Parathyroid adenoma (tissue), 2 donors: ENCODE measurements around the gene SPEG.
A peak's percentile ranks its signal among the peaks of the same experiment; 100 is the strongest.

Source experiments
- H2AFZ ChIP-seq: fragments of 300-600 bp; sonication (generic); one replicate; pipeline ENCODE4 v1.7.0; 2017; ENCODE audit warnings: antibody characterized with exemption, mild to moderate bottlenecking
- H3K27ac ChIP-seq: fragments of 300-600 bp; sonication (generic); one replicate; pipeline ENCODE4 v1.7.0; 2017
- H3K27me3 ChIP-seq: fragments of 300-600 bp; sonication (generic); one replicate; pipeline ENCODE4 v1.7.0; 2017; ENCODE audit warnings: low read length; ENCODE audit not compliant: control insufficient read depth, insufficient read depth
- H3K36me3 ChIP-seq: fragments of 300-600 bp; sonication (generic); one replicate; pipeline ENCODE4 v1.7.0; 2017; ENCODE audit warnings: low read length; ENCODE audit not compliant: control insufficient read depth, insufficient read depth
- H3K4me1 ChIP-seq: fragments of 300-600 bp; sonication (generic); one replicate; pipeline ENCODE4 v1.7.0; 2017; ENCODE audit warnings: control low read depth
- H3K4me2 ChIP-seq: fragments of 300-600 bp; sonication (generic); one replicate; pipeline ENCODE4 v1.7.0; 2017; ENCODE audit warnings: low read length
- H3K4me3 ChIP-seq: fragments of 300-600 bp; sonication (generic); one replicate; pipeline ENCODE4 v1.7.0; 2017; ENCODE audit warnings: low read depth, low read length
- H3K79me2 ChIP-seq: fragments of 300-600 bp; sonication (generic); one replicate; pipeline ENCODE4 v1.7.0; 2017; ENCODE audit warnings: control low read depth
- H3K9ac ChIP-seq: fragments of 300-600 bp; sonication (generic); one replicate; pipeline ENCODE4 v1.7.0; 2017; ENCODE audit warnings: mild to moderate bottlenecking
- H3K9me3 ChIP-seq: fragments of 300-600 bp; sonication (generic); one replicate; pipeline ENCODE4 v1.7.0; 2017; ENCODE audit warnings: low read length; ENCODE audit not compliant: control insufficient read depth
- CTCF ChIP-seq: fragments of 300-600 bp; sonication (generic); IDR thresholded peaks from one replicate; pipeline ENCODE4 v1.7.0; 2017; ENCODE audit warnings: antibody characterized with exemption, mild to moderate bottlenecking
- donor health status: primary hyperparathyroidism.

Gene SPEG

DNA sequence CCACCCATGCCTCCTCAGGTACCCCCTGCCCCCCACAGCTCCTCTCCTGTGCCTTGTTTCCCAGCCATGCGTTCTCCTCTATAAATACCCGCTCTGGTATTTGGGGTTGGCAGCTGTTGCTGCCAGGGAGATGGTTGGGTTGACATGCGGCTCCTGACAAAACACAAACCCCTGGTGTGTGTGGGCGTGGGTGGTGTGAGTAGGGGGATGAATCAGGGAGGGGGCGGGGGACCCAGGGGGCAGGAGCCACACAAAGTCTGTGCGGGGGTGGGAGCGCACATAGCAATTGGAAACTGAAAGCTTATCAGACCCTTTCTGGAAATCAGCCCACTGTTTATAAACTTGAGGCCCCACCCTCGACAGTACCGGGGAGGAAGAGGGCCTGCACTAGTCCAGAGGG is 17.3 kb upstream of the SPEG start:
- no peak overlapping the region for H3K9ac ChIP-seq

GRCh38 chr2:219418155-219419011 is 16.3 kb upstream of the SPEG start, which contains the start of gene DES:
DES (plus strand) TSS chr2:219418377; CDS start chr2:219418463, 86 bp downstream.
- H3K79me2 ChIP-seq, result no peaks in the 10 kb centered on the region
- H3K4me3 ChIP-seq, result no peak within 1 kb of the TSS
- no peak within 1 kb of the TSS for H3K27ac ChIP-seq
- peak within 1 kb of the TSS; percentile 4 for H2AFZ ChIP-seq
- H3K9ac ChIP-seq, result no peak within 1 kb of the TSS
- TF ChIP-seq CTCF, result no peak
- no peaks in the 10 kb centered on the region for H3K36me3 ChIP-seq
- H3K27me3 ChIP-seq, result no peaks in the 10 kb centered on the region
- no peaks in the 10 kb centered on the region for H3K4me1 ChIP-seq
- no peaks in the 10 kb centered on the region for H3K9me3 ChIP-seq
- H3K4me2 ChIP-seq, result no peak within 1 kb of the TSS

More for the DNA sequence above, 17.3 kb upstream of the SPEG start:
- H3K36me3 ChIP-seq, result no peaks in the 10 kb centered on the region
- no peak overlapping the region for H3K27ac ChIP-seq
- H3K4me2 ChIP-seq, result no peak overlapping the region
- no peaks in the 10 kb centered on the region for H3K79me2 ChIP-seq
- TF ChIP-seq CTCF, result no peak
- no peaks in the 10 kb centered on the region for H3K27me3 ChIP-seq
- no peak overlapping the region for H3K4me3 ChIP-seq
- no peaks in the 10 kb centered on the region for H3K9me3 ChIP-seq
- H2AFZ ChIP-seq, result no peak overlapping the region
- H3K4me1 ChIP-seq, result no peaks in the 10 kb centered on the region

GRCh38 chr2:219419012-219419324 is 15.7 kb upstream of the SPEG start:
- H3K79me2 ChIP-seq, result no peaks in the 10 kb centered on the region
- H3K4me3 ChIP-seq, result no peak overlapping the region
- peak overlapping the region; percentile 4 for H2AFZ ChIP-seq
- no peak overlapping the region for H3K27ac ChIP-seq
- no peak for TF ChIP-seq CTCF
- H3K9ac ChIP-seq, result no peak overlapping the region
- no peaks in the 10 kb centered on the region for H3K4me1 ChIP-seq
- no peaks in the 10 kb centered on the region for H3K9me3 ChIP-seq
- H3K4me2 ChIP-seq, result no peak overlapping the region
- no peaks in the 10 kb centered on the region for H3K36me3 ChIP-seq
- no peaks in the 10 kb centered on the region for H3K27me3 ChIP-seq

DNA sequence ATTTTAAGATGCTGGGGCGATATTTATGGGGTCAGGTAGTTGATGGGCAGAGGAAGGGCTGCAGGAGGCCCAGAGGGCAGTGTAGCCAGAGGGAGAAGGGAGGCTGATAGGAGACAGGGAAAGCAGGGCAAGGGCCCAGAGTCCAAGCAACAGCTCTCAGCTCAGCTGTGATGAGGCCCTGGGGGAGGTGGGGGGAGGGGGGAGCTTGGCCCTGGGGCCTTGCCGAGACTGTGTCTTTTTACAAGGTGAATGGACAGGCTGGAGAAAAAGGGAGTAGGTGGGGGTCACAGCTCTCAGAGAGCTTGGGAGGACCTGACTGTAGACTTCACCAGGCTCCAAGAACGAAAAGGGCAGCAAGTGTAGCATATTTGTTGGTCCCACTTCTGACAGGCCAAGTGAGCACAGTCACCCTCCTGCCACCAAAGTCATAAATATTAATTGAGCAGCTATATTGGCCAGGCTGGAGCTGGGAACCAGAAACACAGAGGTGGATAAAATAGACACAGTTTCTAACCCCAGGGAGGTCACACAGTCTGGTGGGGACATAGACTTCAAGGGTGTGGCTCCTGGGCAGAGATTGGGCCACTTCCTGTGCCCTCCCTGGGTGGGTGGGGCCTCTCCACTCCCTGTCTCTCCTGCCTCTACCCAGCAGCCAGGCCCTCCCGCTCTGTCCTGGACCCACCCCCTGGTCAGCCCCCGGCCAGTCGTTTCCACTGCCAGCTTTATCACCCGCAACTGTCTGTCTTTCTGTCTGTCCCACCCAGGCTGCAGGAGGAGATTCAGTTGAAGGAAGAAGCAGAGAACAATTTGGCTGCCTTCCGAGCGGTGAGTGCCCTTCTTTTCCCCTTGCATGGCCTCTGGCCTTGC is 15.1 kb upstream of the SPEG start:
- H3K79me2 ChIP-seq, result no peaks in the 10 kb centered on the region
- H3K9me3 ChIP-seq, result no peaks in the 10 kb centered on the region
- no peak overlapping the region for H3K9ac ChIP-seq
- no peak overlapping the region for H3K27ac ChIP-seq
- H3K4me1 ChIP-seq, result no peaks in the 10 kb centered on the region
- no peak for TF ChIP-seq CTCF
- H3K27me3 ChIP-seq, result no peaks in the 10 kb centered on the region
- no peak overlapping the region for H3K4me3 ChIP-seq
- H2AFZ ChIP-seq, result no peak overlapping the region
- no peaks in the 10 kb centered on the region for H3K36me3 ChIP-seq
- H3K4me2 ChIP-seq, result no peak overlapping the region
